ENCODE results near the gene UNK.
A peak's percentile ranks its signal among the peaks of the same experiment; 100 is the strongest.
"Not testable (repeated sequence)": the region's sequence is repeated elsewhere in the genome, so short reads cannot be mapped to it uniquely, and the experiment has no call there.

The UNK gene

DNA sequence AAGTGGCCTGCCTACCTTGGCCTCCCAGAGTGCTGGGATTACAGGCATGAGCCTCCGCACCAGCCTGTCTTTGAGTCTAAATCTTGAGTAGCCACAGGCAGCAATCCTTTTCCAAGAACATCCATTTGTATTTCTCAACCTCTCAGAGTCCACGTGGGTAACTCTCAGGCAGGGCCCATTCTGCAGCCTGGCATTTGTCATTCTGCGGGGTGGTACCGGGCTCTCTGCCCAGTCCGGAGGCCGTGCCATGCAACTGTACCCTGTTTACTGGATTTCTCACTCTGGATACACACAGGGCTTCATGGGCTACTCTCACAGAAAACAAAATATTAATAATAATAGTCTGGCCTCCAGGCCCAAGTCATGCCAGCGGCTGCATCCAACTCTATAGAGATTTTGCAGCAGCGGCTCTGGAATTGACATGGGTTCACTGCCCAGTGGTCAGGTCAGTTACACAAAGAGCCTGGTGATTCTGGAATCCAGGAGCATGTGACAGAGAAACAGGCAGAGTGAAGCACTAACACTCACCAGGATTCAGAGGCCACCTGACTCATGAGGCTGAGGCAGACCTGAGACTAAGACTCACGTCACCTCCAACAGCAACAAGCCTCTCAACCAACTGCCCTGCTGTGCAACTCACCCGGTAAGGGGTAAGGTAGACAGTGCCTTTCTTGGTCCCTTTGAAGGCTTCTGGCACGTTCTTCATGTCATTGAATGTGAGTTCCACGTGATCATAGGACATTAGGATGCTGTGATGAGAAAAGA is 66.5 kb downstream of the UNK start:
- no peak for DNase-seq (ENCODE audit: low spot score)

- not testable (repeated sequence) for DNase-seq (ENCODE audit: low spot score)
These were observed 67.0 kb downstream of the UNK start for GRCh38 chr17:75851693-75851991.

GRCh38 chr17:75853433-75853832 is 68.8 kb downstream of the UNK start:
- no peak for DNase-seq (ENCODE audit: low spot score)

GRCh38 chr17:75854101-75854748 is 69.6 kb downstream of the UNK start:
- DNase-seq (ENCODE audit: low spot score) = no peak

DNA sequence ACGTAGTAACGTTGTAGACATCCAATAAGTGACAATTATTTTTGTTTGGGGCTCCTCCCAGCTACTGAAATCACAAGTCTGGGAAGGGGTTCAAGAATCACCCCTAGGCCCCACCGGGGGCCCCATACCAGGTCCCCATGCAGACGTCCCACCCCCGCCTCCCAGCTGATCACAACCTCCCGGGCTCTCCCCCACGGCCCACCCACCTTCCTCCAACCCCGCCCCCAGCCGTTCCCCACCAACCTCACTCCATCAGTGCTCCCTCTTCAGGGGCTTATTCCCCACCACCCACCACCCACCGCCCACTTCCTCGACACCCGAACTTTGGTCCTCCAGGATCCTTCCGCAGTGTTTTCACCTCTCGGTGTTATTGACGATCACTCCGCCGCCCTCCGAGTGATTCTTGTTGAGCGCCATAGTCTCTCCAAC is 70.3 kb downstream of the UNK start:
- DNase-seq (ENCODE audit: low spot score) = peak; percentile 58

- peak; percentile 99 for DNase-seq (ENCODE audit: low spot score)
These were observed 70.9 kb downstream of the UNK start, which contains the start of gene WBP2 for GRCh38 chr17:75855310-75856061. WBP2 (minus strand) TSS chr17:75855335; CDS start chr17:75855297, 38 bp downstream.

- no peak for DNase-seq (ENCODE audit: low spot score)
These were observed 71.6 kb downstream of the UNK start for GRCh38 chr17:75856062-75856756.

DNA sequence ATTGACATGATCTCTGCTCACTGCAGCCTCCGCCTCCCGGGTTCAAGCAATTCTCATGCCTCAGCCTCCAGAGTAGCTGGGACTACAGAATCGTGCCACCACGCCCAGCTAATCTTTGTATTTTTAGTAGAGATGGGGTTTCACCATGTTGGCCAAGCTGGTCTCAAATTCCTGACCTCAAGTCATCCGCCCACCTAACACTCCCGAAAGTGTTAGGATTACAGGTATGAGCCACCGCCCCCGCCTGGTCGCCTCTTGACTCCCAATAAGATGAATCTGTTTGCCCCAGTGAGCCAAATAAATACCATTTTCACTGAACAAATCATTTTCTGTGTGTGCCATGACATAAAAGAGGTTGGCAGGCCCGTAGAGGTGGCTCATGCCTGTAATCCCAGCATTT is 74.8 kb downstream of the UNK start:
- not testable (repeated sequence) for DNase-seq (ENCODE audit: low spot score)

GRCh38 chr17:75861927-75862317 is 77.3 kb downstream of the UNK start:
- DNase-seq (ENCODE audit: low spot score) = no peak

DNA sequence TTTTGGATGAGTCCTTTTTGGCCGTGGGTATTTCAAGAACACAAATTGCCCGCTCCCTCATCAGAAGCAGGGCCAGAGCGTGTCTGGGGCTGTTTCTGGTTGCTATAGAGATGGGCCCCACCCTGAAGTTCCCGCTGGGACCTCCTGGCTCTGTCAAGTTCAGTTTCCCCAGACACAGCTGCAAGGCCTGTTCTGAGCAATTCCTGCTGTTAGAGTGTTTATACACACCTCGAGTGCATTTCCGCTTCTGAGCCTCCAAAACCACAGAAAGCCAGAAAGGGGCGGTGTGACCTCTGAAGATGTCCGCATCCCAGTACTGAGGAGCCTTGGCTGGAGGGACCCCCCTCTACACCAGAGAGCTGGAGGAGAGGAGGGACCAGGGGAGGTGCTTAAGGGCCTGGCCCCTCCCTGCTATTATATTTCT is 79.9 kb downstream of the UNK start:
- DNase-seq (ENCODE audit: low spot score) = peak; percentile 51

DNA sequence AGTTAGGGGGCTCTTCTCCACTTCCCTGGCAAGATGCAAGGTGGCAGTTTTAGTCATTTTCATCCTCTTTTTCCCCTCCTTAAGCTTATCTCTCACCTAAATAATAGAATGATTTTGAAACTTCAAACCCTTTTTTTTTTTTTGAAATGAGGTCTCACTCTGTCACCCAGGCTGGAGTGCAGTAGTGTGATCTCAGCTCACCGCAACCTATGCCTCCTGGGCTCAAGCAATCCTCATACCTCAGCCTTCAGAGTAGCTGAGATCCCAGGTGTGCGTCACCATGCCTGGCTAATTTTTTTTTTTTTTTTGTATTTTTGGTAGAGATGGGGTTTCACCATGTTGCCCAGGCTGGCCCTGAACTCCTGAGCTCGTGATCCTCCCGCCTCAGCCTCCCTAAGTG is 80.3 kb downstream of the UNK start:
- DNase-seq (ENCODE audit: low spot score) = not testable (repeated sequence)

DNA sequence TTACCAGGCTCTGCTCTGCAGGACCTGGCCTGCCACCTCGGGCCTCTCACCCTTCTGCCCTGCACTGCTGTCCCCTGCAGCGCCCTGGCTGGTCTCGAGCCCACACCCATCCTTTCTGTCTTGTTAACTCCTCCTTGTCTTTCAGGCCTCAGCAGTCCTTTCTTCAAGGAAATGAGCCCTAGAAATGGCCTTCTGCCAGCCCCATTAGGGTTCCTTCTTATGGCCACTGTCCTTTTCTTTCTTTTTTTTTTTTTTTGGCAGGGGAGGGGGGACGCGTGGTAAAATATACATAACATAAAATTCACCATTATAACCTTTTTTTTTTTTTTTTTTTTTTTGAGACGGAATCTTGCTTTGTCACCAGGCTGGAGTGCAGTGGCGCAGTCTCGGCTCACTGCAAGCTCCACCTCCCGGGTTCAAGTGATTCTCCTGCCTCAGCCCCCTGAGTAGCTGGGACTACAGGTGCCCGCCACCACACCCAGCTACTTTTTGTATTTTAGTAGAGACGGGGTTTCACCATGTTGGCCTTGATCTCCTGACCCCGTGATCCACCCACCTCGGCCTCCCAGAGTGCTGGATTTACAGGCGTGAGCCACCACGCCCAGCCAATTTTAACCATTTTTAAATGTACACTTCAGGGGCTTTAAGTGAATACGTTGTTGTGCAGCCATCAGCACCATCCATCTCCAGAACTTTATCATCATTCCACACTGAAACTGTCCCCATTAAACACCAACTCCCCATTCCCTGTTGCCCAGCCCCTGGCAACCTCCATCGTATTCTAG is 81.0 kb downstream of the UNK start:
- DNase-seq (ENCODE audit: low spot score) = not testable (repeated sequence)

GRCh38 chr17:75868730-75869281 is 84.2 kb downstream of the UNK start:
- DNase-seq (ENCODE audit: low spot score) = not testable (repeated sequence)

DNA sequence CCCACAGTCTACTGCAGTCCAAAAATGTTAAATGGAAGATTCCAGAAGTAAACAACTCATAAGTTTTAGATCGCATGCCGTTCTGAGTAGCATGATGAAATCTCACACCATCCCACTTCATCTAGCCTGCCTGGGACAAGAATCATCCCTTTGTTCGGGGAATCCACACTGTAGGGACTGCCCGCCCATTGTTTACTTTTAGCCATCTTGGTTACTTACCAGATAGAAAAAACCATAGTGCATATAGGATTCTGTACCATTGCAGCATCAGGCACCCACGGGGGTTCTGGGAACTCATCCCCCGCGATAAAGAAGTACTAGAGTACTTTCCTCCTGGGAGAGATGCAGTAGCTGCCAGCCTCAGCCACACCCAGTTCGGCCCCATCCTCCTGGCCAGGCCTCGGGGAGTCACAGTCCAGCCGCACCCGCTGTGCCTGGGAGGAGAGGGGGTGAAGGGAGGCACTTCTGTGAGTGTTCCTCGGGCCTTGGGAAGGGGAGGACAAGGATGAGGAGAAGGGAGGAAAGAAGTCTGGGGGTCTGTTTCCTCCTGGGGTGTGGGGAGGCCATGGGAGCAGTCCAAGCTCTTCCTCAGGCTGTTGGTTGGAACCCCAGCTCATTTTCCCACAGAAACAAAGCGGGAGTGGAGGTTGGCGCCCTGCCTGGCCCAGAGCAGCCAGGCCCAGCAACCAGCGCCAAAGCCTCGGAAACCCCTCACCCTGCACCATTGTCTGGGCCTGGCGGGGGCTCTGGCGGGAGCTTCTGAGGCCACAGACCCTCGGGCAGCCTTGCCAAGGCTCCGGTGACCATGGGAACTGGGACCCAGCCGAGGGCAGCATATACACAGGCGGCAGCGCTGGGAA is 84.9 kb downstream of the UNK start:
- no peak for DNase-seq (ENCODE audit: low spot score)

- DNase-seq (ENCODE audit: low spot score) = not testable (repeated sequence)
These were observed 85.6 kb downstream of the UNK start for GRCh38 chr17:75870228-75870627.

DNA sequence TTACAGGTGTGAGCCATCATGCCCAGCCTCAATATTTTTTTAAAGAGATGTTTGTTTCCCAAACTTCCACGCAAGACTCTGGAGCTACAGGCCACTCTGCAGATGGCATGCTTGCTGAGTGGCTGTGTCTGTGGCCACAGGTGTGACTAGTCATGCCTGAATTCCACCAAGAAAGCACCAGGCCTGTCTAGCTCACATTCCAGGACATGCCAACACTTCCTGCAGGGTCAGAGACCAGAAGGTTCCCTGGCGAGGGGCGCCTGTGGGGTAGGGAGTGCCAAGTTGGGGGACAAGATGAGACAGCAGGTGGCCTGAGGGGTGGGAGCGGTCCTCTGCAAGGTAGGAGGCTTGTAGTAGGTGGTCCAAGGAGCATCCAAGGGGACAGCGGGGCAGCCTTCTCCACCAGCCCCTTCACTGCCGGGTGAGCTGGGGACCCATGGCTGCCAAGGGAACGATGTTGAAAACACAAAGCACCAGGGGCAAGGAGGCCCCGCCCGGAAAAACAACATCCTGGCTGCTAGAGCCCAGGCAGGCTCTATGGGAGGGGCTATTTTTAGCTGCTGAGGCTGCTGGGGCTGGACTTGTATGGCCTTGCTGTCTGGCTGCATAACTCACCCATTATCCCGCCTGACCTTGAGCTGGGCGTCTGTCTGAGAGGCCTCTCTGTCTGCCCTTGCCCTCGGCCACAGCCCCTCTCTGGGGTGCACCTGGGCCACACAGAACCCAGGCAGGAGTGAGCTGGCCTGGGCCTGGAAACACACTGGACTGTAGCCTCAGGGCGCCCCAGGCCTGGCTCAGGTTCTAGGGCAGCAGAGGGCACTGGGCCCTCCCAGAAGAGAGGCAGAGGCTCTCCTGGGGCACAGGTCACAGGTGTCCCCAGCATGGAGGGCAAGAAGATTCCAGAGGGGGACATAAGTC is 88.1 kb downstream of the UNK start:
- DNase-seq (ENCODE audit: low spot score) = no peak

DNA sequence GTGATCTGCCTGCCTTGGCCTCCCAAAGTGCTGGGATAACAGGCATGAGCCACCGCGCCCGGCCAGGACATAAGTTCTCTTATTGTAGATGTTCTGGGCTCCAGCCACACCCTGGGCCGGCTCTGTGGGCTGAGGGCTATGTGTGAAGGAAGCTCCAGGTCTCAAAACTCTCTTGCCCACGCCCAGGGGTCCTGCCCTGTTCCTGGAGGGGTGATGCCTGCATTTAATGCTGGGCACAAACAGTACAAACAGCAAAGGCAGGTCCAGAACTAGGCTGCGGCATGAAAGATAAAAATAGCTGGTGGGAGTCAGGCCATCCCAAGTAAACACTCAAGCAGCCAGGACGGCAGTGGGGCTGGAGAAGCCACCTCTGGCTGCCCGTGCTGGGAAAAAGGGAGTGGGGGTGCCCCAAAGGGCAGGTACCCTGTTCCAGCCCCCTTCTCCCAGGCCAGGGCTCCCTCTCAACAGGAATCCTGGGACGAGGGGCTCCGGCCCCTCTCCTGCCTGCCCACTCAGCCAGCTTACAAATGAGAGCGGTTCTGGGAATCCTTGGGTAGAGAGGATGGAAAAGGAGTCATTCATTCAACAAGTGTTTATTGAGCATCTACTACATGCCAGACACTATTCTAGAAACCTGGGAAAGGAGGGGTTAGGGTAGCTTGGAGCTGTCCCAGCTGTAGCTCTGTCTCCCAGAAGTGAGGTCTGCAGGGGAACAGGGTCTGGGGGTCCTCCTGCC is 89.1 kb downstream of the UNK start:
- DNase-seq (ENCODE audit: low spot score) = no peak
